ENCODE measurements around the gene HSFX3.

Gene HSFX3

DNA sequence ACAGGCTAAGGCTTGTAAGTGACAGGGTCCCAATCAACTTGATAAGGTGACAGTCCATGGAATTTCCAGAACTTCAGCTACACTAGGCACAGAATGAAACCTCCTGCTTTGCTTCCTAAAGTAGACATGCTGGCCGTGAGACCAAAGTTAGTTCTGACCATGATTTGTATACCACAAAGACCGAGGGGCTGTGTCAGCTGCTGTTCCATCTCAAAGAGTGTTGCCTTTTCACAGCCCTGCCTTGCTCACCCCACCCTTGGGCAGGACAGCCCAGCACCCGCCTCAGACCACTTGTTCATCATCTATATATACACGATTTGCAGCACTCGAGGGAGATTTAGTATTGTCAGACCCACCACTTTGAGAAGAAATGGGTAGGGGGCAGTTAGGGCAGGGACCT lies 50.0 kb downstream of the HSFX3 start:
- Histone ChIP-seq H3K27ac (no peak overlapping the region), H3K4me2 (no peak overlapping the region), H2AFZ (ENCODE audit: low read depth) (no peak overlapping the region), H3K4me1 (ENCODE audit: low read depth, poor library complexity, severe bottlenecking) (peaks cover 28% of the 10 kb centered on the region), H3K27me3 (ENCODE audit: insufficient read depth, low read depth) (no peaks in the 10 kb centered on the region), H4K20me1 (ENCODE audit: insufficient read depth) (no peaks in the 10 kb centered on the region), H3K79me2 (ENCODE audit: insufficient read depth, low read depth) (no peaks in the 10 kb centered on the region), H3K36me3 (ENCODE audit: insufficient read depth) (no peaks in the 10 kb centered on the region), H3K4me3 (IDR thresholded peaks at IDR 0.05; ENCODE audit: insufficient read depth, low read depth, low read length) (no peak overlapping the region), H3K9ac (no peak overlapping the region)
- TF ChIP-seq, protein P1, sequence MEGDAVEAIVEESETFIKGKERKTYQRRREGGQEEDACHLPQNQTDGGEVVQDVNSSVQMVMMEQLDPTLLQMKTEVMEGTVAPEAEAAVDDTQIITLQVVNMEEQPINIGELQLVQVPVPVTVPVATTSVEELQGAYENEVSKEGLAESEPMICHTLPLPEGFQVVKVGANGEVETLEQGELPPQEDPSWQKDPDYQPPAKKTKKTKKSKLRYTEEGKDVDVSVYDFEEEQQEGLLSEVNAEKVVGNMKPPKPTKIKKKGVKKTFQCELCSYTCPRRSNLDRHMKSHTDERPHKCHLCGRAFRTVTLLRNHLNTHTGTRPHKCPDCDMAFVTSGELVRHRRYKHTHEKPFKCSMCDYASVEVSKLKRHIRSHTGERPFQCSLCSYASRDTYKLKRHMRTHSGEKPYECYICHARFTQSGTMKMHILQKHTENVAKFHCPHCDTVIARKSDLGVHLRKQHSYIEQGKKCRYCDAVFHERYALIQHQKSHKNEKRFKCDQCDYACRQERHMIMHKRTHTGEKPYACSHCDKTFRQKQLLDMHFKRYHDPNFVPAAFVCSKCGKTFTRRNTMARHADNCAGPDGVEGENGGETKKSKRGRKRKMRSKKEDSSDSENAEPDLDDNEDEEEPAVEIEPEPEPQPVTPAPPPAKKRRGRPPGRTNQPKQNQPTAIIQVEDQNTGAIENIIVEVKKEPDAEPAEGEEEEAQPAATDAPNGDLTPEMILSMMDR (conservative IDR thresholded peaks at IDR 0.05; ENCODE audit: low read depth, low read length) = no peak

DNA sequence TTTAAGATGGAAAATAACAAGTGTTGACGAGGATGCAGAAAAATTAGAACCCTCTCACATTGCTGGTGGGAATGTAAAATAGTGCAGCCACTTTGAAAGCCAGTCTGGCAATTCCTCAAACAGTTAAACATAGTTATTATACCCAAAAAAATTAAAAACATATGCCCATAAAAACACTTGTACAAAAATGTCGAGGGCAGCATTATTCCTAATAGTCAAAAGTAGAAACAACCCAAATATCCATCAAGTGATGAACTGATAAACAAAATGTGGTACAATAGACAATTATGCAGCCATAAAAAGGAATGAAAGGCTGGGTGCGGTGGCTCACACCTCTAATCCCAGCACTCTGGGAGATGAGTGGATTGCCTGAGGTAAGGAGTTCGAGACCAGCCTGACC lies 51.0 kb downstream of the HSFX3 start:
- H4K20me1 ChIP-seq (ENCODE audit: insufficient read depth) = no peaks in the 10 kb centered on the region
- no peak overlapping the region for H3K4me3 ChIP-seq (IDR thresholded peaks at IDR 0.05; ENCODE audit: insufficient read depth, low read depth, low read length)
- no peak overlapping the region for H3K4me2 ChIP-seq
- H3K9ac ChIP-seq = no peak overlapping the region
- H3K27ac ChIP-seq = no peak overlapping the region
- no peaks in the 10 kb centered on the region for H3K27me3 ChIP-seq (ENCODE audit: insufficient read depth, low read depth)
- H3K36me3 ChIP-seq (ENCODE audit: insufficient read depth) = no peaks in the 10 kb centered on the region
- TF ChIP-seq, protein P1 (conservative IDR thresholded peaks at IDR 0.05; ENCODE audit: low read depth, low read length) = no peak
- peaks cover 28% of the 10 kb centered on the region for H3K4me1 ChIP-seq (ENCODE audit: low read depth, poor library complexity, severe bottlenecking)
- H2AFZ ChIP-seq (ENCODE audit: low read depth) = no peak overlapping the region
- no peaks in the 10 kb centered on the region for H3K79me2 ChIP-seq (ENCODE audit: insufficient read depth, low read depth)
